Astrocyte (in vitro differentiated cells and primary cell): ENCODE measurements around the gene DCC.

Experiments used
- EZH2 ChIP-seq: IDR thresholded peaks from 2 replicates; pipeline ENCODE4 v1.6.1; 2012; ENCODE audit warnings: mild to moderate bottlenecking, low read length, inconsistent platforms; ENCODE audit not compliant: insufficient read depth
- TF ChIP-seq, protein P1 (sequence below): IDR thresholded peaks from 2 replicates; pipeline ENCODE4 v1.5.1; 2011; ENCODE audit warnings: low read depth, mild to moderate bottlenecking, inconsistent platforms, low read length, moderate library complexity; ENCODE audit not compliant: insufficient read depth

GRCh38 chr18:52748343-52748742, 408.3 kb downstream of the DCC start:
- TF ChIP-seq, protein P1, sequence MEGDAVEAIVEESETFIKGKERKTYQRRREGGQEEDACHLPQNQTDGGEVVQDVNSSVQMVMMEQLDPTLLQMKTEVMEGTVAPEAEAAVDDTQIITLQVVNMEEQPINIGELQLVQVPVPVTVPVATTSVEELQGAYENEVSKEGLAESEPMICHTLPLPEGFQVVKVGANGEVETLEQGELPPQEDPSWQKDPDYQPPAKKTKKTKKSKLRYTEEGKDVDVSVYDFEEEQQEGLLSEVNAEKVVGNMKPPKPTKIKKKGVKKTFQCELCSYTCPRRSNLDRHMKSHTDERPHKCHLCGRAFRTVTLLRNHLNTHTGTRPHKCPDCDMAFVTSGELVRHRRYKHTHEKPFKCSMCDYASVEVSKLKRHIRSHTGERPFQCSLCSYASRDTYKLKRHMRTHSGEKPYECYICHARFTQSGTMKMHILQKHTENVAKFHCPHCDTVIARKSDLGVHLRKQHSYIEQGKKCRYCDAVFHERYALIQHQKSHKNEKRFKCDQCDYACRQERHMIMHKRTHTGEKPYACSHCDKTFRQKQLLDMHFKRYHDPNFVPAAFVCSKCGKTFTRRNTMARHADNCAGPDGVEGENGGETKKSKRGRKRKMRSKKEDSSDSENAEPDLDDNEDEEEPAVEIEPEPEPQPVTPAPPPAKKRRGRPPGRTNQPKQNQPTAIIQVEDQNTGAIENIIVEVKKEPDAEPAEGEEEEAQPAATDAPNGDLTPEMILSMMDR = no peak
- no peak for TF ChIP-seq EZH2
